Fibroblast of lung (primary cell): ENCODE results near the gene ADAMTS5.

Source experiments
- CTCF ChIP-seq, 2 donors: IDR thresholded peaks in 1 of 2; conservative IDR thresholded peaks in 1 of 2; 1 replicate in 1 of 2; 2 replicates in 1 of 2; pipeline ENCODE4 v1.5.1; 2011 to 2012; ENCODE audit warnings: low read length in 2 of 2, control low read depth in 1 of 2, inconsistent platforms in 1 of 2, low read depth in 1 of 2, mild to moderate bottlenecking in 1 of 2
- EZH2 ChIP-seq: IDR thresholded peaks from 2 replicates; pipeline ENCODE4 v1.5.1; 2012; ENCODE audit warnings: low read length, control low read depth, mild to moderate bottlenecking; ENCODE audit errors: missing control alignments

GRCh38 chr21:26918323-26919079 is 48.4 kb downstream of the ADAMTS5 start:
- TF ChIP-seq EZH2 (no peak), CTCF (conservative IDR thresholded peaks at IDR 0.05 in 1 of 2, IDR thresholded peaks at IDR 0.05 in 1 of 2; ENCODE audit: low read depth in 1 of 2, low read length in 2 of 2) (no peak)
